Mesenchymal stem cell (in vitro differentiated cells and primary cell): ENCODE data around the gene PSG6. TPM values are rescaled to one million over a fixed set of nuclear protein-coding genes. Genes with fewer than 3 reads are reported as not detected.
"Not testable (repeated sequence)": the region's sequence is repeated elsewhere in the genome, so short reads cannot be mapped to it uniquely, and the experiment has no call there.

ENCODE experiments used
- DNase-seq: peaks from one replicate; pipeline ENCODE4 v3.0.0-alpha.2; 2013
- H2AFZ ChIP-seq: one replicate; pipeline ENCODE4 v1.6.1; 2013; ENCODE audit warnings: low read depth, mild to moderate bottlenecking, control low read depth, inconsistent platforms, low read length, moderate library complexity
- H2AK5ac ChIP-seq: 2 replicates; pipeline ENCODE4 v1.6.1; 2013; ENCODE audit warnings: low read length, moderate library complexity, mild to moderate bottlenecking, inconsistent platforms; ENCODE audit not compliant: severe bottlenecking
- H2BK120ac ChIP-seq: one replicate; pipeline ENCODE4 v1.6.1; 2013; ENCODE audit warnings: low read depth, mild to moderate bottlenecking, inconsistent platforms, low read length, moderate library complexity
- H2BK12ac ChIP-seq, 2 experiments: one replicate each; pipeline ENCODE4 v1.6.1; 2013; ENCODE audit warnings: inconsistent platforms in 2 of 2, low read length in 2 of 2, mild to moderate bottlenecking in 2 of 2, moderate library complexity in 2 of 2, control low read depth in 1 of 2
- H2BK15ac ChIP-seq: one replicate; pipeline ENCODE4 v1.6.1; 2013; ENCODE audit warnings: mild to moderate bottlenecking, low read depth, inconsistent platforms; ENCODE audit not compliant: poor library complexity, severe bottlenecking
- H2BK5ac ChIP-seq: 2 replicates; pipeline ENCODE4 v1.6.1; 2013; ENCODE audit warnings: low read depth, mild to moderate bottlenecking, low read length, control low read depth, inconsistent platforms; ENCODE audit not compliant: poor library complexity, severe bottlenecking
- H3K14ac ChIP-seq, 2 experiments: one replicate each; pipeline ENCODE4 v1.6.1; 2013; ENCODE audit warnings: inconsistent platforms in 2 of 2, low read length in 2 of 2, control low read depth in 1 of 2, mild to moderate bottlenecking in 1 of 2, moderate library complexity in 1 of 2
- H3K18ac ChIP-seq, 2 experiments: one replicate each; pipeline ENCODE4 v1.6.1; 2013; ENCODE audit warnings: inconsistent platforms in 2 of 2, low read length in 2 of 2, control low read depth in 1 of 2, low read depth in 1 of 2, mild to moderate bottlenecking in 1 of 2
- H3K23ac ChIP-seq, 2 experiments: one replicate each; pipeline ENCODE4 v1.6.1; 2013; ENCODE audit warnings: inconsistent platforms in 2 of 2, low read length in 2 of 2, mild to moderate bottlenecking in 2 of 2, moderate library complexity in 2 of 2, control low read depth in 1 of 2
- H3K27ac ChIP-seq: 2 replicates; pipeline ENCODE4 v1.5.1; 2013; ENCODE audit warnings: mild to moderate bottlenecking, moderate library complexity, low read length, control low read depth, inconsistent platforms; ENCODE audit not compliant: poor library complexity, severe bottlenecking
- H3K27me3 ChIP-seq, 2 experiments: 2 replicates each; pipeline versions ENCODE4 v1.6.1 to v1.7.0; 2013; ENCODE audit warnings: low read length in 2 of 2, mild to moderate bottlenecking in 2 of 2, moderate library complexity in 2 of 2, control low read depth in 1 of 2, inconsistent platforms in 1 of 2; ENCODE audit not compliant: control insufficient read depth in 1 of 2, insufficient read depth in 1 of 2
- H3K36me3 ChIP-seq, 2 experiments: 2 replicates each; pipeline versions ENCODE4 v1.6.1 to v1.7.0; 2013; ENCODE audit warnings: low read length in 2 of 2, control low read depth in 1 of 2, inconsistent platforms in 1 of 2, low read depth in 1 of 2, mild to moderate bottlenecking in 1 of 2; ENCODE audit not compliant: insufficient read depth in 2 of 2, control insufficient read depth in 1 of 2
- H3K4ac ChIP-seq, 2 experiments: one replicate each; pipeline ENCODE4 v1.6.1; 2013; ENCODE audit warnings: inconsistent platforms in 2 of 2, low read length in 2 of 2, mild to moderate bottlenecking in 2 of 2, moderate library complexity in 2 of 2, control low read depth in 1 of 2, low read depth in 1 of 2
- H3K4me1 ChIP-seq: 2 replicates; pipeline ENCODE4 v1.6.1; 2013; ENCODE audit warnings: low read depth, low read length, control low read depth; ENCODE audit not compliant: control insufficient read depth, insufficient read depth
- H3K4me2 ChIP-seq: 2 replicates; pipeline ENCODE4 v1.6.1; 2013; ENCODE audit warnings: low read length, mild to moderate bottlenecking, inconsistent platforms; ENCODE audit not compliant: poor library complexity, severe bottlenecking
- H3K4me3 ChIP-seq, 2 experiments: 2 replicates each; pipeline versions ENCODE4 v1.5.1 to v1.7.0; 2013; ENCODE audit warnings: low read length in 2 of 2, mild to moderate bottlenecking in 2 of 2, control low read depth in 1 of 2, low read depth in 1 of 2; ENCODE audit not compliant: insufficient read depth in 1 of 2
- H3K79me1 ChIP-seq: replicated peaks from 2 replicates; pipeline ENCODE4 v1.6.1; 2013; ENCODE audit warnings: mild to moderate bottlenecking, control low read depth, low read length, inconsistent platforms; ENCODE audit not compliant: poor library complexity, severe bottlenecking
- H3K9ac ChIP-seq: 2 replicates; pipeline ENCODE4 v1.7.0; 2013; ENCODE audit warnings: mild to moderate bottlenecking, low read length, moderate library complexity
- H3K9me3 ChIP-seq: 2 replicates; pipeline ENCODE4 v1.7.0; 2013; ENCODE audit warnings: mild to moderate bottlenecking, low read length; ENCODE audit not compliant: control insufficient read depth
- H4K8ac ChIP-seq: one replicate; pipeline ENCODE4 v1.6.1; 2013; ENCODE audit warnings: inconsistent platforms, mild to moderate bottlenecking, low read length, moderate library complexity
- H4K91ac ChIP-seq: one replicate; pipeline ENCODE4 v1.6.1; 2013; ENCODE audit warnings: mild to moderate bottlenecking, low read length, inconsistent platforms
- WGBS: methylation state at CpG from one replicate; pipeline ENCODE4 v1.1.7; 2013; ENCODE audit warnings: mixed read lengths; 5-methylcytosine and 5-hydroxymethylcytosine counted together
- polyA plus RNA-seq, 2 experiments: library from polyadenylated mRNA; stranded (reverse); fragments of 200-250 nt; gene quantifications; one replicate each; pipeline ENCODE4 v1.2.3, GENCODE V29; 2013

PSG6 gene
- polyA plus RNA-seq (2013, experiment 1 of 2), result not detected
- polyA plus RNA-seq (2013, experiment 2 of 2), result not detected

DNA sequence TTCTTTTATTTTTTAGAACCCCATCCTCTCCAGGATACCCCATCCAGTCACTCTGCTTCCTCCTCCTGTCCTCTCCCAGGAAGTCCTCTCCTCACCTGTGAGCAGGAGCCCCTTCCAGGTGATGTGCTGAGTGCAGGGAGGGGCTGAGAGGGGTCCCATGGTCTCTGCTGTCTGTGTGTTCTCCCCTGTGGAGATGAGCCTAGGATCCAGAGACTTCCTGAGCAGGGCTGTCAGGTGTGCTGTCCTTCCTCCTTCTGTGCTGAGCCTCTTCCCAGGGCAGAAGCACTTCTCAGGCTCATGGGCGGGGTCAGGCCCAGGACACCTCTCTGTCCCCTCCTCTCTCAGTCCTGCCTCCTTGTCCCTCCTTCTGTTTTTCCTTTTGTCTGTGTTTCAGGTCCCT is at the start of gene PSG6:
Gene PSG6, minus strand, starts transcription at position 261 of the 400 bp plus-strand sequence. Its CDS starts 102 bp downstream, at position 159.
- H3K9ac ChIP-seq, H3K14ac ChIP-seq, H2BK5ac ChIP-seq, H2BK120ac ChIP-seq, H3K36me3 ChIP-seq, H4K91ac ChIP-seq, H2BK15ac ChIP-seq, H3K4me2 ChIP-seq, H3K4me1 ChIP-seq, H3K27me3 ChIP-seq, DNase-seq, H3K4me3 ChIP-seq, H3K4ac ChIP-seq, H2BK12ac ChIP-seq, H2AFZ ChIP-seq, H3K9me3 ChIP-seq, H3K79me1 ChIP-seq, H4K8ac ChIP-seq, H3K27ac ChIP-seq, H3K23ac ChIP-seq, H3K18ac ChIP-seq, H2AK5ac ChIP-seq: not testable (repeated sequence)
- 25% methylated on average over 1 of the region's 1 CpG for WGBS

DNA sequence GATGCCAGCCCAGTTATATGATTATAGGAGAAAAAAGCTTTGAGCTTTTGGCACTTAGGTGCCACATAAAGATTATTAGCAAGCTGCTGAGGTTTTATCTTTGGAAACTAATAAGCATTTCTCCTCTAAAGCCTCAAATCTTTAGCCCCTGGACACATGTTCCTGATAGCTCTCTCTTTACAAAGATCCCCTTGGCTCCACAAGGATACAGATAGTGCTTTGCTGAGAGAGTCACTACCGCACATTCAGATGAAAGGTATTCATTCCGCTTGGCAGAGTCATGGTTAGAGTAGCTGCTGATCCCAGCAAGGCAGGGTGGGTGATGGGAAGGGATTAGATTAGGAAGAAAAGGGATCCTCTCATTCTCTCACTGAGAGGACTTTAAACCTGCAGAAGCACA is 47.5 kb upstream of the PSG6 start:
- no peak overlapping the region for H4K91ac ChIP-seq
- WGBS, result 94% methylated on average over 2 of the region's 2 CpGs

DNA sequence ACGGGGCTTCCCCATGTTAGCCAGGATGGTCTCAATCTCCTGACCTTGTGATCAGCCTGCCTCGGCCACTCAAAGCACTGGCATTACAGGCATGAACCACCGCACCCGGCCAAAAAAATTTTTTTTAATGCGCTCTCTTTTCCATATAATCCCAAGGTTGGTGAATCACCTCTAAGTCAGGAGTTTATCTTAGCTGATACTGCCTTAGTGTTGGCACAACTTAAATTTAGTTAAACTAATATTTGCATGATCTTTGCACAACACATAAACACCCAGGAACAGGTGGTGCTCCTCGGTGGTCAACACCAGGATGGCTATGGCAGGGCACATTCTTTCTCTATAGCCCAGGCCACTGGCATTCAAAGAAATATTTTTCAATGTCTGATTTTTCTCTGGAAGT is 43.4 kb upstream of the PSG6 start:
- no peak overlapping the region for H3K18ac ChIP-seq
- H2AK5ac ChIP-seq, result no peak overlapping the region
- H3K4me3 ChIP-seq, result no peak overlapping the region
- no peaks in the 10 kb centered on the region for H3K79me1 ChIP-seq
- no peak overlapping the region for H2BK15ac ChIP-seq
- no peaks in the 10 kb centered on the region for H3K27me3 ChIP-seq
- no peak overlapping the region for H2AFZ ChIP-seq
- no peak overlapping the region for H2BK120ac ChIP-seq
- H2BK12ac ChIP-seq, result no peak overlapping the region
- H3K27ac ChIP-seq, result no peak overlapping the region
- no peak overlapping the region for H3K4me2 ChIP-seq
- DNase-seq, result no peak
- no peaks in the 10 kb centered on the region for H3K9me3 ChIP-seq
- no peak overlapping the region for H3K4ac ChIP-seq
- H3K23ac ChIP-seq, result no peak overlapping the region
- H3K14ac ChIP-seq, result no peak overlapping the region
- no peak overlapping the region for H4K8ac ChIP-seq
- no peak overlapping the region for H2BK5ac ChIP-seq
- H3K4me1 ChIP-seq, result no peaks in the 10 kb centered on the region
- no peak overlapping the region for H3K9ac ChIP-seq
- H3K36me3 ChIP-seq, result no peaks in the 10 kb centered on the region
- H4K91ac ChIP-seq, result no peak overlapping the region
- WGBS, result 81% methylated on average over 5 of the region's 6 CpGs

More for the DNA sequence above, 47.5 kb upstream of the PSG6 start:
- no peak overlapping the region for H2BK15ac ChIP-seq
- no peak overlapping the region for H3K4ac ChIP-seq
- H3K36me3 ChIP-seq, result no peaks in the 10 kb centered on the region
- H3K27ac ChIP-seq, result no peak overlapping the region
- no peaks in the 10 kb centered on the region for H3K27me3 ChIP-seq
- H3K9ac ChIP-seq, result no peak overlapping the region
- no peak overlapping the region for H4K8ac ChIP-seq
- no peak overlapping the region for H3K4me2 ChIP-seq
- no peak overlapping the region for H2BK12ac ChIP-seq
- no peak overlapping the region for H3K18ac ChIP-seq
- H3K23ac ChIP-seq, result no peak overlapping the region
- no peak overlapping the region for H3K14ac ChIP-seq
- H2BK5ac ChIP-seq, result no peak overlapping the region
- H3K79me1 ChIP-seq, result no peaks in the 10 kb centered on the region
- no peaks in the 10 kb centered on the region for H3K4me1 ChIP-seq
- no peak overlapping the region for H2AK5ac ChIP-seq
- no peak overlapping the region for H2BK120ac ChIP-seq
- H2AFZ ChIP-seq, result no peak overlapping the region
- DNase-seq, result no peak
- H3K4me3 ChIP-seq, result no peak overlapping the region
- no peaks in the 10 kb centered on the region for H3K9me3 ChIP-seq

DNA sequence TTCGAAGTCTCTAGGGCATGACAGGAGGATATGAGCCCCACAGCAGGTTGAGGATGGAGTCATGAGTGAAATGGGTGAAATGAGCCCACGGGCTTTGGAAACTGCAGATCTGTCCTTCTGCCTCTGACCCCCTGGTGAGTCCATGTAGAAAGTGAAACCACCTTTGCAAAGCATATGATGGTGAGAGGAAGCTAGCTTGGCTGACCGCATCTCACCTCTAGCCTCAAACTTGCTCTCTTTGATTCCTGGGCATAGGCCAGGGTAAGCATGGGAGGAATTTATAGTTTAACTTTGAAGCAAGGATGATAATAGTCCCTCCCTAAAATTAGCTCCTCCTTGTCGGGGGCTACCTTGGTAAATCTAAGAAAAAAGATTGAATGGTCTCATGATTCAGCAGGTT is 34.4 kb upstream of the PSG6 start:
- not testable (repeated sequence) for H3K27me3 ChIP-seq, H3K4me2 ChIP-seq, H2AFZ ChIP-seq, H3K4ac ChIP-seq, H4K8ac ChIP-seq, H3K4me3 ChIP-seq, H4K91ac ChIP-seq, H2AK5ac ChIP-seq, H3K14ac ChIP-seq, H3K36me3 ChIP-seq, H3K18ac ChIP-seq, H2BK15ac ChIP-seq, H2BK5ac ChIP-seq, H3K79me1 ChIP-seq, H3K4me1 ChIP-seq, H3K27ac ChIP-seq, H3K9ac ChIP-seq, DNase-seq, H3K9me3 ChIP-seq, H3K23ac ChIP-seq, H2BK12ac ChIP-seq, H2BK120ac ChIP-seq
- 37% methylated on average over 4 of the region's 4 CpGs for WGBS
